Chondrocyte (in vitro differentiated cells): ENCODE data around the gene KDR. TPM values are rescaled to one million over a fixed set of nuclear protein-coding genes. Genes with fewer than 3 reads are reported as not detected.

ENCODE experiments used
- DNase-seq: peaks from one replicate; pipeline ENCODE4 v3.0.0; 2021; ENCODE audit warnings: mixed read lengths, low spot score
- H3K27ac Mint-ChIP-seq: one replicate; pipeline ENCODE4 v1.8.0; 2021; ENCODE audit warnings: mild to moderate bottlenecking, moderate library complexity, mixed read lengths; ENCODE audit not compliant: unreplicated experiment
- H3K27me3 Mint-ChIP-seq: 2 replicates; pipeline ENCODE4 v1.8.0; 2021; ENCODE audit warnings: low read depth, mixed read lengths
- H3K36me3 Mint-ChIP-seq: 2 replicates; pipeline ENCODE4 v1.8.0; 2021; ENCODE audit warnings: low read depth, mixed read lengths
- H3K4me1 Mint-ChIP-seq: 2 replicates; pipeline ENCODE4 v1.8.0; 2021; ENCODE audit warnings: low read depth, mild to moderate bottlenecking, mixed read lengths
- H3K4me3 Mint-ChIP-seq: one replicate; pipeline ENCODE4 v1.8.0; 2021; ENCODE audit warnings: mild to moderate bottlenecking, moderate library complexity, mixed read lengths; ENCODE audit not compliant: unreplicated experiment
- H3K9me3 Mint-ChIP-seq: 2 replicates; pipeline ENCODE4 v1.8.0; 2021; ENCODE audit warnings: low read depth, mixed read lengths
- CTCF ChIP-seq: fragments of 200-600 bp; sonication (generic); IDR thresholded peaks from 2 replicates; pipeline ENCODE4 v1.5.0; 2021; ENCODE audit warnings: antibody characterized with exemption, mild to moderate bottlenecking, moderate library complexity
- total RNA-seq: library from RNA; stranded (reverse); gene quantifications from 3 replicates; pipeline ENCODE4 v1.2.1, GENCODE V29; 2021

Gene KDR
- total RNA-seq, 1 donor from 2014 or later: 0.77 TPM

- no peak for TF ChIP-seq CTCF
- H3K4me1 Mint-ChIP-seq: no peaks in the 10 kb centered on the region
- peaks cover 45% of the 10 kb centered on the region for H3K27me3 Mint-ChIP-seq
- no peaks in the 10 kb centered on the region for H3K36me3 Mint-ChIP-seq
- H3K4me3 Mint-ChIP-seq: no peak overlapping the region
- no peak for DNase-seq
- H3K9me3 Mint-ChIP-seq: no peaks in the 10 kb centered on the region
- no peak overlapping the region for H3K27ac Mint-ChIP-seq
These were observed 32.9 kb downstream of the KDR start for GRCh38 chr4:55092504-55092903.

GRCh38 chr4:55089916-55090315 is 35.5 kb downstream of the KDR start:
- no peak for TF ChIP-seq CTCF
- H3K4me3 Mint-ChIP-seq: no peak overlapping the region
- no peaks in the 10 kb centered on the region for H3K36me3 Mint-ChIP-seq
- no peak overlapping the region for H3K27ac Mint-ChIP-seq
- H3K4me1 Mint-ChIP-seq: peaks cover 3% of the 10 kb centered on the region
- H3K27me3 Mint-ChIP-seq: peaks cover 49% of the 10 kb centered on the region
- no peak for DNase-seq
- no peaks in the 10 kb centered on the region for H3K9me3 Mint-ChIP-seq

- no peak for DNase-seq
- Mint-ChIP-seq H3K27me3 (peaks cover 55% of the 10 kb centered on the region), H3K4me1 (peaks cover 3% of the 10 kb centered on the region), H3K4me3 (no peak overlapping the region), H3K36me3 (no peaks in the 10 kb centered on the region), H3K27ac (no peak overlapping the region), H3K9me3 (no peaks in the 10 kb centered on the region)
- no peak for TF ChIP-seq CTCF
These were observed 37.5 kb downstream of the KDR start for GRCh38 chr4:55087913-55088260.

- H3K27ac Mint-ChIP-seq: no peak overlapping the region
These were observed 38.1 kb downstream of the KDR start for GRCh38 chr4:55087009-55087912.

GRCh38 chr4:55086578-55086977 is 38.8 kb downstream of the KDR start:
- Mint-ChIP-seq H3K36me3 (no peaks in the 10 kb centered on the region), H3K27ac (no peak overlapping the region), H3K27me3 (peaks cover 50% of the 10 kb centered on the region), H3K4me1 (peaks cover 3% of the 10 kb centered on the region), H3K4me3 (no peak overlapping the region), H3K9me3 (no peaks in the 10 kb centered on the region)
- DNase-seq: no peak
- no peak for TF ChIP-seq CTCF

More at GRCh38 chr4:55087009-55087912, 38.1 kb downstream of the KDR start:
- H3K4me1 Mint-ChIP-seq: peaks cover 3% of the 10 kb centered on the region
- H3K36me3 Mint-ChIP-seq: no peaks in the 10 kb centered on the region
- no peak for DNase-seq
- H3K4me3 Mint-ChIP-seq: no peak overlapping the region
- H3K9me3 Mint-ChIP-seq: no peaks in the 10 kb centered on the region
- no peak for TF ChIP-seq CTCF
- H3K27me3 Mint-ChIP-seq: peaks cover 56% of the 10 kb centered on the region
